CD4-positive, alpha-beta T cell treated with Interleukin-17A for 1 hour (primary cell): Measurements from ENCODE around the gene TXNL4A.
"Not testable (repeated sequence)": the region's sequence is repeated elsewhere in the genome, so short reads cannot be mapped to it uniquely, and the experiment has no call there.

Experiments used
- DNase-seq: peaks from one replicate; pipeline ENCODE4 v3.0.0-alpha.2; 2020

TXNL4A gene

DNA sequence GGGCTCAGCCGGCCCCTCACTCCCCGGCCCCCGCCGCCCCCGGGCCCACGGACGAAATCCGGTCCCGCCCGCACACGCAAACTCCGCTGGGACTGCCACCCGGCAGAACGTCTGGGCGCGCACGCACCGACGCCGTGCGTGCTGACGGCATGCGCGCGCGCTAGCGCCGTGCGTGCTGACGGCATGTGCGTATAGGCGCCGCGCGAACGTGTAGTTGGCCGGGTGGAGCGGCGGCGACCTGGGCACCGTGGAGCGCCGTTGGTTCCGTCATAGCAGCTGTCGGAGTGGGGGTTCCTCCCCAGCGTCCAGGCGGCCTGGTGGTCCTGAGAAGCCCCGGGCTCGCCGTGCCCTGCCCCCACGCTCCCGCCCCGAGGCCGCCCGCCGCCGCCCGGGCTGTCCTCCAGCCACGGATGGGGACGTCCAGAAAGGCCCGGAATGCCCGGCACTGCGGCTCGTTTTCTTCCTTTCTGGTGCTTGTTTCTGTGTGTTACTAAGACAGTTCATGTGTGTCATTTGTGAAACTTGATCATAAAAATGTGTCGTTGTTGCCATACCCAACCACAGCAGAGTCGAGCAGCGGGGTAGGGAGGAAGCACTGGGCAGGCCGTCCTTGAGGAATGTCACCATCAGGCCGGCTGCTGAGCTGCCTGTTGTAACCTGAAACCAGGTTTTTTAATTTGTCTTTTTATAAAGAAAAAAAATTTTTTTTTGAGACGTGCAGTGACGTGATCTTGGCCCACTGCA, at the start of gene TXNL4A:
Gene TXNL4A, minus strand, starts transcription at position 113 of the 744 bp plus-strand sequence. CDS start 171 bp downstream, outside the sequence.
- peak; percentile 83 for DNase-seq

- DNase-seq = no peak
Measured at GRCh38 chr18:80037300-80037699, 48.9 kb upstream of the TXNL4A start.

- DNase-seq = no peak
Measured at GRCh38 chr18:80035997-80036396, 47.6 kb upstream of the TXNL4A start.

- DNase-seq = no peak
Measured at GRCh38 chr18:80034852-80035406, 46.6 kb upstream of the TXNL4A start.

- DNase-seq = peak; percentile 99
Measured at GRCh38 chr18:80034068-80034851, 45.9 kb upstream of the TXNL4A start, which contains the start of gene RBFA. RBFA (plus strand) TSS chr18:80034434; CDS start chr18:80034496, 62 bp downstream.

DNA sequence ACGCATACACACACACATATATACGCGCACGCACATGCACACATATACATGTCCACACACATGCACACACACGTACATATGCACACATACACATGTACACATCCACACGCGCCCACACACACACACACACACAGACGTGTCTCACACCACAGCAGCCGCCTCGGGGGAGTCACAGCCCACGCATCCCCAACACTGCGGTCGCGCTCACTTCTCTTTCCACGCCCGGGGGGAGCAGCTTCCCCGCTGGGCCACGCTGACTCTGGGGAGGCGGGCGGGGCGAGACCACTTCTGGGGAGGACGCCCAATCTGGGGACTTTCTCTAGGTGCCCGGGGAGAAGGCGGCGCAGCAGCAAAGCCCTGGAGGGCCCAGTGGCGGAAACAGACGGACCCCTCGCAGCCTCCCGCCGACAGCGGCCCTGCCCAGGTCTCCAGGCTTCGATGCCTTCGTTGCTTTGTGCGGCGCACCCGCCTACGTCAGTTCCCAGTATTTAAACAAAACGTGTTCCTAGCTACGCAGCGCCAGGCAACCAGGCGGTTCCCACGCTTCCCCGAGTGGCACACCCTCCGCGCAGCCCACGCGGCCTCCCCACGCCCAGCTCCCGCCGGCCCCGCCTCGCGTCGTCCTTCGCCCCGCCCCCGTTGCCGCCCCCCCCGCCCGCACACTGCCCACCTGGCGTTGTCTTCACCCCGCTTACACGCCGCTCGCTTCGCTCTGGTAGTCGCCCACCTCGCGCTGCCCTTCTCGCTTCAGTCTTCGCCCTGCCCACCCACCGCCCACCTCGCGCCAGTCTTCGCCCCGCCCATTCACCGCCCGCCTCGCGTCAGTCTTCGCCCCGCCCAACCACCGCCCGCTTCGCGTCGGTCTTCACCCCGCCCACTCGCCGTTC, 45.1 kb upstream of the TXNL4A start:
- DNase-seq = peak; percentile 84

DNA sequence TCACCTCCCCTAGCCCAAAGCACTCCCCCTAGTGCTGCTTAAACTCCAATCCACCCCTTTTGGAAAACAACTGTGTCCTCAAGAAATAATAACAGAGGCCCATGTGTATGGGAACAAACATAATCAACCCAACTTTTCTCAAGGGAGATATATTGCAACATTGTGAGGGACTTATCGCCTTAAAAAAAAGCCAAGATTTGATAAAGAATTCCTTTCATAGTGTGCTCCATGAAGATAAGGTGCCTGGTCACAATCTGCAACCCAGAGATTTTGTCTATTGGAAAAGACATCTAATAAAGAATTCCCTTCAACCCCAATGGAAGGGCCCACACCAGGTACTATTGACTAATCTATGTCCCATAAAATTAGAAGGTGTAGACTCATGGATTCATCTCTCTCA, 41.3 kb upstream of the TXNL4A start:
- no peak for DNase-seq

DNA sequence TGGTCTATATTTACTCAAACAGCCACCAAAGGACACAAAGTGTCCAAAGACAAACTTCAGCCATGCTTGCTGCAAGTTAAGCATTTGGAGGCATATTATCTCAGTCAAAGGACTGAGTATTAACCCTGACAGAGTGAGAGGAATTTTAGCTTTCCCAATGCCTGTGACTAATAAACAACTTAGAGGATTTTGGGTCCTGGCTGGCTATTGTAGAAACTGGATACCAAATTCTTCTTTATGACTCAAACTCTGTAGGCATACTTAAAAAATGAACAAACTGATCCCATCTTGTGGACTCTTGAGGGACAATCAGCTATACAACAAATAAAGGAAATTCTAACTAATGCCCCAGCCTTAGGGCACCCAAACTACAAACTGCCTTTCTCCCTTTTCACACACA, 39.4 kb upstream of the TXNL4A start:
- DNase-seq = not testable (repeated sequence)

DNA sequence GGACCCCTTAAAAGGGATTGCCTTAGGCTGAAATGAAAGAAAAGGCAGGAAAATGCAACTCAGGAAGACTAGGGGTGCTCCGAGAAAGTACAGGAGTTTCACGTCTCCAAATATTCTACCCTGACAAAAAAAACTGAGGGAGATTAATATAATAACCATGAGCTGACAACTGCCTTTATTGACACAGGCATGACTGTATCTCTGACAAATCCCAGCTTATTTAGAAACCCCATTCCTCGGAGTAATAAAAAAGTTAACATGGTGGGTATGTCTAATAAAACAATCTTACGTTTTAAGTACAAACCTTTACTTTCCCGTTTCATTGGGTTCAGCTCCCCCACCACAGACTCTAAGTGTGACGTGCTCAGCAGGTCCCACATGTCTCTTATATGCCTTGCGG, 38.0 kb upstream of the TXNL4A start:
- DNase-seq = no peak

GRCh38 chr18:80023173-80023572, 34.8 kb upstream of the TXNL4A start:
- no peak for DNase-seq

DNA sequence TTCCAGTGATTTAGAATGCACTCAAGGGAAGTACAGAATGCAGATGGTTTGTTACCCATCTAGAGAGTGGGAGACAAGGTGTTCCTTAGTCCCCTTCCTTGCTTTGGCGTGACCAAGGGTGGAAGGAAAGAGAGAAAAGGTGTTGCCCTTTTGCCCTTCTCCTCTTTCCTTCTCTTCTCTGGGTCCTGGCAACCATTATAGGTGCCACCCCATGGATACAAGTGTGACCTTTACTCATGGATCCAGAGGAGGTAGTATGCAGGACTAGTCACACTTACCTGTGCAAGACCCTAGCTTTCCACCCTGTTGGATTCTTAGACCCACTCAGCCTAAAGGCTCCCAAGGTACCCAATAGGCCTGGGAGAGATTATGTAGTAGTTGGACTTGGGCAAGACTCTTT, 34.2 kb upstream of the TXNL4A start:
- peak; percentile 30 for DNase-seq

GRCh38 chr18:80012714-80013113, 24.4 kb upstream of the TXNL4A start:
- no peak for DNase-seq

GRCh38 chr18:80011496-80012137, 23.3 kb upstream of the TXNL4A start:
- not testable (repeated sequence) for DNase-seq

GRCh38 chr18:80010551-80010906, 22.2 kb upstream of the TXNL4A start:
- DNase-seq = no peak

DNA sequence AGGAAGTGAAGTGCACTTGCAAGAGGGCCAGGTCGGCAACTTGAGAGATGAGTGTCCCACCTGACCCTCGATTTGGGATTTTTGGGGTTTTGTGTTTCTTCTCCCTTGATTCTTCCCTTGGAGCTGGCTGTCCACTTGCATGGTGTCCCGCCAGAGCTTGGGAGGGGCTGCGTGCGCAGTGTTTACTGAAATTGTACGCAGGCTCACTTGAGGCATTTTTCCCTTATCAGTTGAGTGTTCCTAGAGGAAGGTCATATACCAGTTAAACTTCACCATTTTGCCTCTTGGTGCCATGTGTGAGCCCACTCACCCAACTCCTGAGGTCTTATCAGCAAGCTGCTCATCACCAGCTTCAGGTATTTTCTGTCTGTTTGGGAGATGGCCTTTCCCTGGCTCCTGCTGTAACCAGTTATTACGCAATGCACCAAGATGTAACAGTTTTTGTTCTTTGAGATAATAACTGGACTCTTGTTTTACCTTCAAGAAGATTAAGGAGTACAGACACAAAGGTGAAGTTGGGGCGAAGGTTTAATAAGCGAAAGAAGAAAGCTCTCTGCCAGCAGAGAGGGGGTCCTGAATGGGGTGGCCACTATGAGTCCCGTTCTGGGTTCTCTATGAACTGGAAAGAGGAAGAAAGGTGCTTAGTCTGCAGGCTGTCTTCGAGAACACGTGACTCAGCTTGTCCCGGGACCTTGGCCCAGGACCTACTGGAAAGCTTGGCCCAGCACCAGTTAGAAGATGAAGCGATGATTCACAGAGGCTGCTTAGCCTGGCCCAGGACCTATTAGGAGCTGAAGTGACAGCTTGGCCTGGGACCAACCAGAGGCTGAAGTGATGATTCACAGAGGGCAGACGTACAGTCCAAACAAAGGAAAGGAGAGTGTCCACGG, 21.5 kb upstream of the TXNL4A start:
- no peak for DNase-seq

GRCh38 chr18:80006724-80007123, 18.4 kb upstream of the TXNL4A start:
- no peak for DNase-seq

GRCh38 chr18:80004600-80005342, 16.4 kb upstream of the TXNL4A start:
- DNase-seq = no peak

DNA sequence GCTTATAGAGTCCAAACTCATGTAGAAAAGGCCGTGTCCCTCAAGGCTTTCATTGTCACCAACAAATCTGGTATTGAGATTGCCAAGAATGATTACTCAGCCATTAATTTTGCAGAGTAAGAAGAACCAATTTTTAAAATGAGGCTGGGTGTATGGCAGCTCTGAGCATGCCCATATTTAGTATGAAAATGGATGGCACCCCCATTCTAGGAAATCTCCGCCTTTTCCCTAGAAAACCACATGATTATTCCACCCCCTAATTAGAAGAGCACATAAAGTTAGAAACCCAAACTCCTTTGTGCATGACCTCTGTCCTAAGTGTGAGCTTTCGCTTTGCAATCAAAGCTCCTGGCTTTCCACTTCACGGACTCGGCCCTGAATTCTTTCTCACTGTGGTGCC, 14.1 kb upstream of the TXNL4A start:
- DNase-seq = no peak

DNA sequence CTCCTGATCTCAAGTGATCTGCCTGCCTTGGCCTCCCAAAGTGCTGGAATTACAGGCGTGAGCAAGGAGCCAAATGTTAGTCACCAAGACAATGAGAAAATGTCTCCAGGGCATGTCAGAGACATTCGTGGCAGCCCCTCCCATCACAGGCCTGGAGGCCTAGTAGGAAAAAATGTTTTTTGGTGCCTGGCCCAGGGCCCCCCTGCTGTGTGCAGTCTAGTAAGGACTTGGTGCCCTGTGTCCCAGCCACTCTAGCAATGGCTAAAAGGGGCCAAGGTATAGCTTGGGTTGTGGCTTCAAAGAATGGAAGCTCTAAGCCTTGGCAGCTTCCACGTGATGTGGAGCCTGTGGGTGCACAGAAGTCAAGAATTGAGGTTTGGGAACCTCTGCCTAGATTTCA, 12.5 kb upstream of the TXNL4A start:
- DNase-seq = no peak

GRCh38 chr18:79999701-80000100, 11.3 kb upstream of the TXNL4A start:
- not testable (repeated sequence) for DNase-seq

GRCh38 chr18:79991494-79991893, 3.1 kb upstream of the TXNL4A start:
- no peak for DNase-seq
